Left lung (tissue), 10 donors: Measurements from ENCODE around the gene CHURC1. TPM values are rescaled to one million over a fixed set of nuclear protein-coding genes. Genes with fewer than 3 reads are reported as not detected.

Source experiments
- ATAC-seq: fragments of 200-7000 bp; cut with Tn5 transposase; one replicate; pipeline ENCODE4 v1.9.1; 2020; ENCODE audit warnings: moderate library complexity
- DNase-seq, 4 donors: peaks; one replicate each; pipeline ENCODE4 v3.0.0-alpha.2; 2013 to 2020
- H3K27ac ChIP-seq, 2 donors: fragments of 200-600 bp; sonication (generic) in 1 of 2; one replicate each; pipeline versions ENCODE4 v1.5.0 to v1.8.0; 2020 to 2021
- H3K27me3 ChIP-seq, 2 donors: fragments of 200-600 bp; sonication (generic) in 1 of 2; one replicate each; pipeline versions ENCODE4 v1.5.0 to v1.8.0; 2020 to 2021
- H3K36me3 ChIP-seq, 2 donors: fragments of 200-600 bp; sonication (generic) in 1 of 2; one replicate each; pipeline versions ENCODE4 v1.5.0 to v1.8.0; 2020 to 2021
- H3K4me1 ChIP-seq, 2 donors: fragments of 200-600 bp; one replicate each; pipeline ENCODE4 v1.8.0; 2021
- H3K4me3 ChIP-seq, 2 donors: fragments of 200-600 bp; sonication (generic) in 1 of 2; one replicate each; pipeline versions ENCODE4 v1.5.0 to v1.8.0; 2020 to 2021; ENCODE audit warnings: mild to moderate bottlenecking in 1 of 2
- H3K9me3 ChIP-seq, 2 donors: fragments of 200-600 bp; sonication (generic) in 1 of 2; one replicate each; pipeline versions ENCODE4 v1.5.0 to v1.8.0; 2020 to 2021
- CTCF ChIP-seq, 2 donors: fragments of 200-600 bp; sonication (generic) in 1 of 2; IDR thresholded peaks; one replicate each; pipeline versions ENCODE4 v1.5.0 to v1.8.0; 2021; ENCODE audit warnings: antibody characterized with exemption in 2 of 2
- intact Hi-C, 2 donors: fragments of 100-400 bp; cut with DNase I; formaldehyde crosslinking; loops; one replicate each; pipeline versions ENCODE4 v1.11.2 to v1.14.2; 2022
- polyA plus RNA-seq, 6 donors: library from polyadenylated mRNA; unstranded; fragments of 120-200 nt; gene quantifications; one replicate each; pipeline ENCODE4 v1.2.1, GENCODE V29; 2013; ENCODE audit not compliant: insufficient read length in 6 of 6
- total RNA-seq, 2 donors: library from RNA; stranded (reverse); fragmentation: NEBNext Ultra II Directional; extraction: Animal tissue kit (Norgen Biotek cat#: 25700); gene quantifications; one replicate each; pipeline ENCODE4 v1.2.1, GENCODE V29; 2021
- donor health status: DM: no; HTN: yes; CAD: no.
- donor health status: DM: no; HTN: no; CAD: no.

Gene CHURC1
- total and polyA plus RNA-seq, 8 donors = 46.8 to 70.2 (median 58.9) TPM

- Histone ChIP-seq H3K36me3 (no peaks in the 10 kb centered on the region), H3K4me3 (no peak overlapping the region), H3K9me3 (no peaks in the 10 kb centered on the region), H3K27me3 (peaks cover 0 to 7% of the 10 kb centered on the region in 2 donors), H3K27ac (no peak overlapping the region), H3K4me1 (no peaks in the 10 kb centered on the region)
- intact Hi-C loops = no loop called here
- no peak for DNase-seq
- no peak for TF ChIP-seq CTCF (IDR thresholded peaks at IDR 0.05)
- ATAC-seq = no peak
These were observed 47.1 kb upstream of the CHURC1 start for GRCh38 chr14:64867182-64867581.

- ATAC-seq = no peak
- Histone ChIP-seq H3K36me3 (no peaks in the 10 kb centered on the region), H3K9me3 (no peaks in the 10 kb centered on the region), H3K27ac (no peak overlapping the region), H3K27me3 (peaks cover 0 to 7% of the 10 kb centered on the region in 2 donors), H3K4me1 (no peaks in the 10 kb centered on the region), H3K4me3 (no peak overlapping the region)
- no peak for DNase-seq
- TF ChIP-seq CTCF (IDR thresholded peaks at IDR 0.05) = no peak
- intact Hi-C loops = no loop called here
These were observed 45.9 kb upstream of the CHURC1 start for GRCh38 chr14:64868379-64868778.

GRCh38 chr14:64868841-64869240, 45.4 kb upstream of the CHURC1 start:
- no peaks in the 10 kb centered on the region for H3K36me3 ChIP-seq
- intact Hi-C loops = no loop called here
- DNase-seq = no peak
- ATAC-seq = no peak
- peaks cover 0 to 7% of the 10 kb centered on the region in 2 donors for H3K27me3 ChIP-seq
- H3K27ac ChIP-seq = no peak overlapping the region
- no peak for TF ChIP-seq CTCF (IDR thresholded peaks at IDR 0.05)
- H3K4me1 ChIP-seq = no peaks in the 10 kb centered on the region
- no peaks in the 10 kb centered on the region for H3K9me3 ChIP-seq
- no peak overlapping the region for H3K4me3 ChIP-seq

- TF ChIP-seq CTCF (IDR thresholded peaks at IDR 0.05) = no peak
- intact Hi-C loops = no loop called here
- no peaks in the 10 kb centered on the region for H3K4me1 ChIP-seq
- no peaks in the 10 kb centered on the region for H3K9me3 ChIP-seq
- H3K27ac ChIP-seq = no peak overlapping the region
- H3K36me3 ChIP-seq = no peaks in the 10 kb centered on the region
- peak in 1 of 4 donors; percentile 2 for DNase-seq
- ATAC-seq = no peak
- H3K4me3 ChIP-seq = no peak overlapping the region
- peaks cover 0 to 9% of the 10 kb centered on the region in 2 donors for H3K27me3 ChIP-seq
These were observed 44.1 kb upstream of the CHURC1 start for GRCh38 chr14:64870160-64870559.

- Histone ChIP-seq H3K27me3 (peaks cover 0 to 17% of the 10 kb centered on the region in 2 donors), H3K36me3 (no peaks in the 10 kb centered on the region), H3K4me3 (no peak overlapping the region), H3K4me1 (no peaks in the 10 kb centered on the region), H3K9me3 (no peaks in the 10 kb centered on the region), H3K27ac (no peak overlapping the region)
- intact Hi-C loops = no loop called here
- ATAC-seq = no peak
- no peak for DNase-seq
- TF ChIP-seq CTCF (IDR thresholded peaks at IDR 0.05) = no peak
These were observed 42.9 kb upstream of the CHURC1 start for GRCh38 chr14:64871344-64871743.
